Panc1 (cell line): ENCODE results near the gene PPP1R7. TPM values are rescaled to one million over a fixed set of nuclear protein-coding genes. Genes with fewer than 3 reads are reported as not detected.

ENCODE experiments used
- ATAC-seq: fragments of 200-7000 bp; cut with Tn5 transposase; 2 replicates; pipeline ENCODE4 v1.9.1; 2020; ENCODE audit warnings: mild to moderate bottlenecking, moderate library complexity
- BruUV-seq: library from RNA; stranded (reverse); fragments of 400-500 nt; replicated peaks from 2 replicates; lab custom pipeline; 2021; lab: Mats Ljungman, UMichigan
- CTCF ChIA-PET: fragments of 300-600 bp; sonication (Branson Sonifier 250); formaldehyde crosslinking; loops from one replicate; lab custom pipeline; 2022; ENCODE audit warnings: antibody characterized with exemption; lab: Charles Lee
- POLR2A ChIA-PET: fragments of 300-600 bp; sonication (Branson Sonifier 250); formaldehyde crosslinking; loops from one replicate; lab custom pipeline; 2022; ENCODE audit warnings: antibody characterized with exemption; lab: Charles Lee
- DNase-seq: peaks from one replicate; pipeline ENCODE4 v3.0.0-alpha.2; 2010; ENCODE audit warnings: low read depth, low spot score
- H3K27ac ChIP-seq: 2 replicates; pipeline ENCODE4 v1.5.1; 2011; ENCODE audit warnings: mild to moderate bottlenecking, low read length, inconsistent platforms
- H3K27me3 ChIP-seq: fragments of 200-500 bp; sonication (Bioruptor generic); 2 replicates; pipeline ENCODE4 v1.6.0; 2014; ENCODE audit warnings: low read length, inconsistent platforms; ENCODE audit not compliant: control insufficient read depth, insufficient read depth
- H3K36me3 ChIP-seq: fragments of 200-500 bp; sonication (Bioruptor generic); 2 replicates; pipeline ENCODE4 v1.5.1; 2014; ENCODE audit warnings: inconsistent platforms, mild to moderate bottlenecking, low read length, moderate library complexity; ENCODE audit not compliant: control insufficient read depth, insufficient read depth
- H3K4me1 ChIP-seq: 2 replicates; pipeline ENCODE4 v1.5.1; 2011; ENCODE audit warnings: inconsistent platforms, mild to moderate bottlenecking, low read length, moderate library complexity; ENCODE audit not compliant: control insufficient read depth, insufficient read depth
- H3K4me3 ChIP-seq, 2 experiments: 2 replicates each; pipeline ENCODE4 v1.5.1; 2011 to 2012; ENCODE audit warnings: low read depth in 2 of 2, low read length in 2 of 2, mild to moderate bottlenecking in 2 of 2, inconsistent platforms in 1 of 2, moderate library complexity in 1 of 2
- H3K9me3 ChIP-seq: fragments of 200-500 bp; sonication (Bioruptor generic); 2 replicates; pipeline ENCODE4 v1.5.1; 2014; ENCODE audit warnings: low read depth, mild to moderate bottlenecking, inconsistent platforms, low read length, moderate library complexity; ENCODE audit not compliant: control insufficient read depth, insufficient read depth
- CTCF ChIP-seq: fragments of 450-650 bp; IDR thresholded peaks from 2 replicates; pipeline ENCODE4 v1.5.1; 2017; ENCODE audit warnings: mild to moderate bottlenecking
- POLR2AphosphoS5 ChIP-seq: IDR thresholded peaks from 2 replicates; pipeline ENCODE4 v1.6.1; 2012; ENCODE audit warnings: mild to moderate bottlenecking, low read depth, low read length, moderate library complexity
- SIN3A ChIP-seq: IDR thresholded peaks from 2 replicates; pipeline ENCODE4 v1.6.1; 2012; ENCODE audit warnings: low read depth, mild to moderate bottlenecking, low read length, moderate library complexity, borderline replicate concordance; ENCODE audit not compliant: insufficient read depth
- TCF7L2 ChIP-seq: IDR thresholded peaks from 2 replicates; pipeline ENCODE4 v1.6.1; 2011; ENCODE audit warnings: mild to moderate bottlenecking, low read depth, low read length, inconsistent platforms
- in situ Hi-C: cut with HindIII; loops from 2 replicates; pipeline ENCODE4 v1.10.0; 2016; ENCODE audit warnings: low sequenced_read_pairs, low pct_unique_long_range_greater_than_20kb
- intact Hi-C: fragments of 100-400 bp; cut with micrococcal nuclease; formaldehyde crosslinking; loops from one replicate; pipeline ENCODE4 v1.10.0; 2022; ENCODE audit not compliant: unreplicated experiment
- total RNA-seq: library from RNA; stranded (reverse); gene quantifications from one replicate; pipeline ENCODE4 v1.2.1, GENCODE V29; 2021; ENCODE audit not compliant: unreplicated experiment
- TF ChIP-seq, protein P1 (sequence below), 2 experiments: IDR thresholded peaks; 2 replicates each; pipeline ENCODE4 v1.6.1; 2011 to 2012; ENCODE audit warnings: low read depth in 2 of 2, control low read depth in 1 of 2, low read length in 1 of 2, mild to moderate bottlenecking in 1 of 2, moderate library complexity in 1 of 2; ENCODE audit not compliant: insufficient read depth in 1 of 2

PPP1R7 gene
- total RNA-seq, 1 experiment from 2014 or later = 64.2 TPM

DNA sequence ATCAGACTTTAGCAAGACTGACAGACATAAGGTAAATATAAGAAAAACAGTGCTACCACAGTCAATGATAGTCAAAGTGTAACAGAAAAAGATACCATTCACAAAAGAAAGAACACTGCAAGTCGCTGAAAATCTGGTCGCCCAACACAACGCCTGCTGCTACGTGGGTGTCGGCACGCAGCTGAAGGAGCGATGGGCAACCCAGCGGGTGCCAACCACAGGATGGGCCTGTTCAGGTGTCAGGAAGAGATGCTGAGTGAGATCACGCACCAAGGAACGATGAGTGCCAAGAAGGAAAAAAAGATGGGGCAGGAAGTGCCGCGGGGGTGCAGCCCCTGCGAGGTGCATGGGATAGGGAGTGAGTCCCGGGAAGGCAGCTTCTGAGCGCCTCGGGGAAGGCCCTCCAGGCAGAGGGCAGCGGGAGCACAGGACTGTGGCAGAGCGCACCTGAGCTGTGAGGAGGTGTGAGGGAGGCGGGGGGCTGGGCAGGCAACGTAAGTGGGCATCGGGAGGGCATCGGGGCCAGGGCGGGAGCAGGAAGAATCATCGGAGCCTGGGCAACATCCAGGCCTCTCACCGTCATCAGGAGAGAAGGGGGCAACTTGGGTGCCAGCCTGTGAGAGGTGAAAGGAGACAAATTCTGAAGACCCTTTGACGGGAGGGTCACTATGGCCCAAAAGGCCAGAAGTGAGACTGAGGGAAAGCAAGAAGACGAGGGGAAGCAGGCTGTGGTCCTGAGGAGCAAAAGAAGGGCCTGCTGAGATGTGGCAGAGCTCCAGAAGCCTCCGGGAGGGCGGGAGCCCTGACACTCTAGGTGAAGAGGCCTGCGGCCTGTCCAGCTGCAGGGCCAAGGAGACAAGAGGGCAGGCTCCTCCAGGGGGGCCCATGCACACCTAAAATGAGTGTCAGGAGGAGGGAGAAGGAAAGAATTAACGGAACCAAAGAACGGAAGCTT is 33.4 kb upstream of the PPP1R7 start:
- H3K36me3 ChIP-seq = no peaks in the 10 kb centered on the region
- TF ChIP-seq TCF7L2 (no peak), POLR2AphosphoS5 (no peak)
- TF ChIP-seq, protein P1, sequence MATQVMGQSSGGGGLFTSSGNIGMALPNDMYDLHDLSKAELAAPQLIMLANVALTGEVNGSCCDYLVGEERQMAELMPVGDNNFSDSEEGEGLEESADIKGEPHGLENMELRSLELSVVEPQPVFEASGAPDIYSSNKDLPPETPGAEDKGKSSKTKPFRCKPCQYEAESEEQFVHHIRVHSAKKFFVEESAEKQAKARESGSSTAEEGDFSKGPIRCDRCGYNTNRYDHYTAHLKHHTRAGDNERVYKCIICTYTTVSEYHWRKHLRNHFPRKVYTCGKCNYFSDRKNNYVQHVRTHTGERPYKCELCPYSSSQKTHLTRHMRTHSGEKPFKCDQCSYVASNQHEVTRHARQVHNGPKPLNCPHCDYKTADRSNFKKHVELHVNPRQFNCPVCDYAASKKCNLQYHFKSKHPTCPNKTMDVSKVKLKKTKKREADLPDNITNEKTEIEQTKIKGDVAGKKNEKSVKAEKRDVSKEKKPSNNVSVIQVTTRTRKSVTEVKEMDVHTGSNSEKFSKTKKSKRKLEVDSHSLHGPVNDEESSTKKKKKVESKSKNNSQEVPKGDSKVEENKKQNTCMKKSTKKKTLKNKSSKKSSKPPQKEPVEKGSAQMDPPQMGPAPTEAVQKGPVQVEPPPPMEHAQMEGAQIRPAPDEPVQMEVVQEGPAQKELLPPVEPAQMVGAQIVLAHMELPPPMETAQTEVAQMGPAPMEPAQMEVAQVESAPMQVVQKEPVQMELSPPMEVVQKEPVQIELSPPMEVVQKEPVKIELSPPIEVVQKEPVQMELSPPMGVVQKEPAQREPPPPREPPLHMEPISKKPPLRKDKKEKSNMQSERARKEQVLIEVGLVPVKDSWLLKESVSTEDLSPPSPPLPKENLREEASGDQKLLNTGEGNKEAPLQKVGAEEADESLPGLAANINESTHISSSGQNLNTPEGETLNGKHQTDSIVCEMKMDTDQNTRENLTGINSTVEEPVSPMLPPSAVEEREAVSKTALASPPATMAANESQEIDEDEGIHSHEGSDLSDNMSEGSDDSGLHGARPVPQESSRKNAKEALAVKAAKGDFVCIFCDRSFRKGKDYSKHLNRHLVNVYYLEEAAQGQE (IDR thresholded peaks at IDR 0.05; ENCODE audit: insufficient read depth in 1 of 2, low read depth in 2 of 2, low read length in 1 of 2) = no peak
- POLR2A ChIA-PET = no interaction called here
- H3K27me3 ChIP-seq = no peaks in the 10 kb centered on the region
- in situ Hi-C loops = no loop called here
- CTCF ChIA-PET = no interaction called here
- ATAC-seq (no peak), DNase-seq (no peak)
- no peaks in the 10 kb centered on the region for H3K9me3 ChIP-seq
- no peak overlapping the region for H3K4me3 ChIP-seq
- no peak overlapping the region for H3K27ac ChIP-seq
- intact Hi-C loops = no loop called here
- no TSS peak for BruUV-seq
- H3K4me1 ChIP-seq = no peaks in the 10 kb centered on the region

DNA sequence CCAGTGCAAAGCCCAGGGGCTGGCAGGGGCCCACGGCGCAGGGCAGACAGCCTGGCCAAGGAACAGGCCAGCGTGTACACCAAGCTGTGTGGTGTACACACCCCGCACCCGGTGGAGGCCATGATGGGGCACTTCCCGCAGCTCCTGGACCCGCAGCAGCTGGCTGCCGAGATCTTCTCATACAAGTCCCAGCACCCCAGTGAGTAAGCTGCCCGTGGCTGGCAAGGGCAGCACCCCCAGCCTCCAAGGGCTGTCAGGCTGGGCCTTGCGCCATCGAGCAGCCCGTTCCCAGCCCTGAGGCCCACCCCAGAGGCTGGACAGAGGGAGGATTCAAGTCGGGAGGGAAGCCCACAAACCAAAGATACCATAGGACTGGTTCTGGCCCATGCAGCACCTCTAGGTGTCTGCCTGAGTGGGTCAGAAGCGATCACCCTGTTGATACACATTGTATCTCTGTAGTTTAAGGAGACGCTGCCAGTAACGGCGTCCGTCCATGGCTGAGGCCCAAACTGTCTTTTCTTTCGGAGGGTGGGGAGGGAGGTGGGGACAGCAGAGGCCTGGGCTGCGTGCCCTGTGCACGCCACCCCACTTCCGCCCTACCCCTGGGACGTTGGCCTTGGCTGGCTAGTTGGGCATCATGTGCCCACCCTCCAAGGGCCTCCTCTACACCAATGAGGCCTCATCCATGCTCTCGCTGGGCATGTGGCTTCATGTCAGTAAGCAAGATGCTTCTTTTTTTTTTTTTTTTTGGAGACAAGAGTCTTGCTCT is 31.3 kb upstream of the PPP1R7 start:
- Histone ChIP-seq H3K36me3 (no peaks in the 10 kb centered on the region), H3K4me3 (no peak overlapping the region), H3K4me1 (no peaks in the 10 kb centered on the region), H3K27ac (no peak overlapping the region), H3K27me3 (no peaks in the 10 kb centered on the region), H3K9me3 (no peaks in the 10 kb centered on the region)
- POLR2A ChIA-PET = interaction anchor here (0.7 kb wide), 1 partner anchor 291 kb away, joined by 3 read pairs; no protein-coding TSS in a partner anchor
- no TSS peak for BruUV-seq
- intact Hi-C loops (no loop called here), in situ Hi-C loops (no loop called here)
- CTCF ChIA-PET = no interaction called here
- ATAC-seq (no peak), DNase-seq (no peak)
- TF ChIP-seq SIN3A (no peak), CTCF (no peak), TCF7L2 (no peak), POLR2AphosphoS5 (no peak)
- TF ChIP-seq, protein P1 (IDR thresholded peaks at IDR 0.05; ENCODE audit: insufficient read depth in 1 of 2, low read depth in 2 of 2, low read length in 1 of 2) = no peak
